IPS DF 4.7 (cell line): ENCODE results near the gene CRTC1.

Experiments
- DNase-seq: peaks from one replicate; pipeline ENCODE4 v3.0.0-alpha.2; 2013; ENCODE audit warnings: low spot score; ENCODE audit errors: extremely low read depth

Gene CRTC1, protein sequence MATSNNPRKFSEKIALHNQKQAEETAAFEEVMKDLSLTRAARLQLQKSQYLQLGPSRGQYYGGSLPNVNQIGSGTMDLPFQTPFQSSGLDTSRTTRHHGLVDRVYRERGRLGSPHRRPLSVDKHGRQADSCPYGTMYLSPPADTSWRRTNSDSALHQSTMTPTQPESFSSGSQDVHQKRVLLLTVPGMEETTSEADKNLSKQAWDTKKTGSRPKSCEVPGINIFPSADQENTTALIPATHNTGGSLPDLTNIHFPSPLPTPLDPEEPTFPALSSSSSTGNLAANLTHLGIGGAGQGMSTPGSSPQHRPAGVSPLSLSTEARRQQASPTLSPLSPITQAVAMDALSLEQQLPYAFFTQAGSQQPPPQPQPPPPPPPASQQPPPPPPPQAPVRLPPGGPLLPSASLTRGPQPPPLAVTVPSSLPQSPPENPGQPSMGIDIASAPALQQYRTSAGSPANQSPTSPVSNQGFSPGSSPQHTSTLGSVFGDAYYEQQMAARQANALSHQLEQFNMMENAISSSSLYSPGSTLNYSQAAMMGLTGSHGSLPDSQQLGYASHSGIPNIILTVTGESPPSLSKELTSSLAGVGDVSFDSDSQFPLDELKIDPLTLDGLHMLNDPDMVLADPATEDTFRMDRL

DNA sequence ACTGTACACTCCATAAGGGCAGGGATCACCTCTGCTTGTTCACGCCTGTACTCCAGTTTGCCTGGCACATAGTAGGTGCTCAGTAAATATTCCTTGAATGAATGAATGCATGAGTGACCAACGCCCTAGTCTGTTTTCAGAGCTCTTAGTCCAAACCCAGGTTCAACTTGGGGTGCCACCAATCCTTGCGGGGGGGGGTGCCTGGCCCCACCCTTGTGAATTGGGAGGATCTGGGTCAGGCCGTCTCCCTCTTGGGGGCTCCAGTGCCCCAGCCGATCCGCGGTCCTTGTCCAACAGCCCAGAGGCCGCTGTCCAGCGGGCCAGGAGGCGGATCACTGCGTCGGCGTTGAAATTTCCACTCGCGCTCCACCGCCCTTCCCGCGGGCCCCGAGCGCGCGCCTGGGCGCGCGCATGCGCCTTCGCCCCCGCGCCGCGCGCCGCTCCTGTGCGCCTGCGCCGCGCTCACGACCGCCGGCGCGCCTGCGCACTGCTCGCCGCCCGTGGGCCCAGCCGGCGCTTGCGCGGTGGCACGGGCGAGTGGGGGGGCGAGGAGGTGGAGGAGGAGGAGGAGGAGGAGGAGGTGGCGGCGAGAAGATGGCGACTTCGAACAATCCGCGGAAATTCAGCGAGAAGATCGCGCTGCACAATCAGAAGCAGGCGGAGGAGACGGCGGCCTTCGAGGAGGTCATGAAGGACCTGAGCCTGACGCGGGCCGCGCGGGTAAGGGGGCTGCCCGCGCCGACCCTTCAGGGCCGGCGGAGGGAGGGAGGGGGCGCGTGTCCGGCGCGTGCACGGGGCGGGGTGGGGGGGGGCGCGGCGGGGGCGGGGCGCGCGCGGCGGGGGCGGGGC is at the start of gene CRTC1:
CRTC1 (plus strand) TSS at position 572 of the 849 bp plus-strand sequence; CDS start at position 595, 23 bp downstream.
- no peak for DNase-seq

DNA sequence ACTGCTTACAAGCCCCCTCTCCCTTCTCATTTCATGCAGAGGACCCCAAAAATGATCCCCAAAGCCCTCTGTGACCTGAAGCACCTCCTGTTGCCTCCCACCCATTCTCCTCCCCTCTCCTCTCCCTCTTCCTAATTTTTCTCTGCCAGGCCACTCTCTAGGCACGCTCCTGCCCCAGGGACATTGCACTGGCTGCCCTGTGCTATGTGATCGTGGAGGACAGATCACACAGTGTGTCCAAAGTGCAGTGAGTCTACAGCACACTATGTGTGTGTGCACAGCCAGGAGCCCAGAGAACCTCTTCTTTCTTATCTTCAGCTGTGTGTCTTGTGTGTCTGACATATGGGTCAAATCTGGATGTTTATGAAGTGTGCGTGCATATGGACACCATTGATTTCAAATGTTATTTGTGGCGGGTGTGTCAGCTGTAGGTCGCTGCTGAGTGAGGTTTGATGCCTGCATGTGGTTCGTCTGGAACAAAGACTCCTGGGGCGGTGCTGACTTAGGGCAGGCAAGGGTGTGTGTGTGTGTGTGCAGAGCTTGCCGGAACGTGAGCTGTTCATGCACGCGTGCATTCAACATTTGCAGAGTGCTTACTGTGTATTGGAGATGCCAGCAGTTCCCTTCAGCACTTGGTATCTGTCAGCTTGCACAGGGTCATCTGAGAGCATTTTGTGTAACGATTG is 48.7 kb upstream of the CRTC1 start:
- no peak for DNase-seq

DNA sequence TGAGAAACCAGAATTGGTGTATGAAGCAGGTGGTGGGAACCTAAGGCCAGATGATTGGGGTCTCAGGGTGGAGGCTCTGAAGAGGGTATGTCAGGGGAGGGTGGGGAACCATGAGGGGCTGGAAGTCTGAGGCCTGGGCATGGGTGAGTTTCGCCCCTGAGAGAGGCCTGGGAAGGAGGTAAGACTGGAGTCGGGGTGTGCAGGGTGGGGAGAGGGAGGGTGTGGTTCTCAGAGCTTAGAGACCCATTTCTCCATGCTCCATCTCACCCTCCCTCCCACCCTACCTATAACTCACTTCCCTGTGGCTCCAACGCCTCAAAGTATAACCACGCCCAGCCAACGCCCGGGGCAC is 47.7 kb upstream of the CRTC1 start:
- no peak for DNase-seq

DNA sequence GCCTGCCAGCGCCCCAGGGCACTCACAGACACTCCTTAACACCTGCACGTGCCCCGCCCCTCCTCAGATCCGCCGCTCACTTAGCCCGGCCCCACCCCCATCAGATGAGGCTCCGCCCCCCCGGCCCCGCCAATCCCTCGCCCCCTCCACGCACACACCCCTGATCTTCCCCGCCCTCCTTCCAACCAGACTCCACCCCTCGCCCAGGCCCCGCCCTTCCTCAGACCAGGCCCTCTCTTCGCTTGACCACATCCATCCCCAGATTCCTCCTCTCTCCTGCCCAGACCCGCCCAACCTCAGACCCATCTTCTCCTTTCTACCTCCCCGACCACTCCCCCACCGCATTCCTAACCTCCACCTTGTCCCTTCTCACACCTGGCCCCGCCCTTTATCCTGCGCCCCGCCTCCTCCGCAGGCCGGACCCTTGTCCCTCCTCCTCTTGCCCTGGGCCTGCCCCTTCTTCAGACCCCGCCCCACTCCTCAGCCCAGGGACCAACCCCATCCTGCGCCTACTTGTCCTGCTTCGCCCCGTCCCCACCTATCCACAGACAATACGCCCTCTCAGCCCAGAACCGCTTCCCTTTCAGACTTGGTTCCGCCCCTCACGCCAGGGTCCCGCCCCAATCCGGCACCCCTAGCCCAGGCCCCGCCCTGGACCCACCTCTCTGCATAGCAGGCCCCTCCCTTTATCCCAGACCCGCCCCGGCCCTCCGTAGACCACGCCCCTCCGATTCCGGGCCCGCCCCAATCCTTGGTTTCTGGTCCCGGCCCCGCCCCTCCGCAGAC is 47.1 kb upstream of the CRTC1 start:
- DNase-seq, result peak; percentile 60

DNA sequence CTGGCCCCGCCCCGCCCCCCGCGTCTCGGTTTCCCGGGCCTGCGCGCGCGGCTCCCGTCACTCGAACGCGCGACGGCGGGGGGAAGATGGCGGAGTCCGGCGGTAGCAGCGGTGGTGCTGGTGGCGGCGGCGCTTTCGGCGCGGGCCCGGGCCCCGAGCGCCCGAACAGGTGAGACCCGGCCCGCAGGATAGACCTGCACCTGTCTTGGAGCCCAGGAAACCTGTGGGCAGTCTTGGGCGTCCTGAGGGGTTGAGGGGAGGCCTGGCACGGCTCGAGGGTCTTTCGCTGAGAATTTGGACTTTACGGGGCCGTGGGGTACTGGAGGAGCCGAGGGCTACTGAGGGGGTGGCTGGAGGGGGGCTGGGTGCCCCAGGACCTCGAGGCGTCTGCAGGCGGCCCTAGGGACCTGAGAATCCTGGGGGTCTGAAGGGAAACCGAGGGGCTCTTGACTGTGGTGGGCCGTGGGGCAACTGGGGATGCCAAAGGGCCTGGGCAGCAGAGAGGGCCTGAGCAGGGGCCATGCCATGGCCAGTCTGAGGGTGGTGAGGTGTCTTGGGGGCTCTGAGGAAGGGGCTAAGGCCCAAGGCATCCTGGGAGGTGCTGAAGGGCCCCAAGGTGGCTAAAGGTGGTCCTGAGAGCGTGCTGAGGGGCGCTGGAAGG is 46.4 kb upstream of the CRTC1 start, which contains the start of gene KLHL26:
KLHL26 (plus strand) TSS at position 60 of the 661 bp plus-strand sequence; CDS start at position 87, 27 bp downstream.
- DNase-seq, result no peak

DNA sequence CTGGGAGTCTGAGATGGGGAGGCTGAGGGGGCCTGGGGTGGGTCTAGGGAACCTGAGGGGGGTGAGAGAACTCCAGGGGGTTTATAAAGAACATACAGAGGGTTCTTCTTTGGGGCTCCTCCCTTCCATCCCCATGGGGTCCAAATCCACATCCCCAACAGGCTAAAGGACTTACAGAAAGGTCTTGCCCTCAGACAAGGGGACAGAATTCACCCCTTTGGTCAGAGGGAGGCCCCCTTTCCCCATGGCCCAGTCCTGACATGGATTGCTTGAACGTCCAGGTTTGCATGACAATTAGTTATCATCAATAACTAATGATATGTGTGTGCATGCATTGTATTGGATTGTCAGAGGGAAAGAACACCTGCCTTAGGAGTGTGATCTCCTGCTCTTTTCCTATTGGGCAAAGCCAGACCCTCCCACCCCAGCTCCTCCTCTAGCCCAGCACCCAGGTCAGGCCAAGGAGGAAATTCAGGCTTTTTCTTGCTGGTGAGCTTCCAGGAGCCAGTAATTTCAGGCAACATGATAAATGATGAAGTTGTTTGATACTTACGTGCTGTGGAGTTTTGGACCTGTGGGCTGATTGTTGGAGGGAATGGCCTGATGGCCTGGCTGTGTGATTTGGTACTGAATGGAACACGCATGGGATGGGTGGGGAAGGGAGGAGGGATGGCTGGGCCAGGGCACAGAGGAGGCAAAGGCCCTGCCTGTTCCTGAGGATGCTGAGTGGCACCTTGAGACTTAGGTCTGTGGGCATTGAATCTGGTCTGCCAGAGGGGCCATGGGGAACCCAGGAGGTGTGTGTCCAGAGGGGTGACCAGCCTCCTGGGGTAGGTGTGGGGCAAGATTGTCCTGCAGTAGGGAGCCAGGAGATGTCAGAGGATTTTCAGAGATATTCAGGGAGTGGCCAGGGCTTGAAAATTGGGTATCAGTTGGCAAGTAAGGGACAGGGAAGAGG is 45.5 kb upstream of the CRTC1 start:
- DNase-seq, result no peak

DNA sequence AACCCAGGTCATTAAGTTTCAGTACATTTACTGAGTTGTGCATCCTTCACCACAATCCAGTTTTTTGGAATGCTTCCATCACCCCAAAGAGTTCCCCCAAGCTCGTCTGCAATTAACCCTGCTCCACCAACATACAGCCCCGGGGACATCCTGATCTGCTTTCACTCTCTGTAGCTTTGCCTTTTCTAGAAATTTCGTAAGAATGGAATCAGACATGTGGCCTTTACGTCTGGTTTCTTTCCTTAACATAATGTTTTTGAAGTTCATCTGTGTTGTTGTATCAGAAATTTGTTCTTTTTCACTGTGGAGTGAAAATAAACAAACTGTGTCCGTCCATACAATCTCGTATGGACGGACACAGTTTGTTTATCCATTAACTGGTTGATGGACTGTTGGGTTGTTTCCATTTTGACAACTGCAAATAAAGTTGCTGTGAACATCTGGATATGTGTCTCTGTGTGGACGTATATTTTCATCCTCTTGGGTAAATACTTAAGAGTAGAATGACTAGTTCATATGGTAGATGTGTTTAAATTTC is 43.7 kb upstream of the CRTC1 start:
- no peak for DNase-seq

DNA sequence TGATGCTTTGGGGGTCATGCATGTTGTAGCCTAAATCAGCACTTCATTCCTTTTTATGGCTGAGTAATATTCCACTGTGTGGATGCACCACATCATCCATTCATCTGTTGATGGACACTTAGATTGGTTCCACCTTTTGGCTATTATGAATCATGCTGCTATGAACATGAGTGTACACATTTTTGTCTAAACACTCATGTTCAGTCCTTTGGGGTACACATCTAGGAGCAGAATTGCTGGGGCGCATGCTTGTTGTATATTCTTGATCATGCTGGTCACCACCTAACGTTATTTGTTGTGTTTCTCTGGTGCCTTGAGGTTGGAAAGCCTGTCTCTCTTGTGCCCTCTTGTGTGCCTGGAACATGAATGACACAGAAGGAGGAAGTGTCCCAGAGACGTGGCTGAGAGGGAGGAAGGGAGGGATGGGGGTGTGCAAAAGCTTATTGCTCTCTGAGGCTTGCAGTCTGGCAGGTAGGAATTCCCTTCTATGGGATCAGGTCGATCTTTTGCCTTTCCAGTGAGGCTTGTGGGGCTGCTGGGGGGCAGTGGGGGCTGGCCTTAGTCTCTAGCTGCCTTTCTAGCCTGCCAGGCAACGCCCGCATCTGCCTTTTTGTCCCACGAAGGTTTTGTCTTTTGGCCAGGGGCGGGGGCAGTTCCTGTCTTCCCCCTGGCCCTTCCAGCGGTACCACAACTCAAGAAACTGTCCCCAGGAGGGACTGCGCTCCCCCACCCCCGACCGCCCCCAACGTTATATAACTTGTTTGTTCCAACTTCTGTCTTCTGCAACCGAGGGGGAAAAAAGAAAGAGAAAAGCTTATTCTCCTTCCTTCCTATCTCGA is 39.1 kb upstream of the CRTC1 start:
- no peak for DNase-seq

DNA sequence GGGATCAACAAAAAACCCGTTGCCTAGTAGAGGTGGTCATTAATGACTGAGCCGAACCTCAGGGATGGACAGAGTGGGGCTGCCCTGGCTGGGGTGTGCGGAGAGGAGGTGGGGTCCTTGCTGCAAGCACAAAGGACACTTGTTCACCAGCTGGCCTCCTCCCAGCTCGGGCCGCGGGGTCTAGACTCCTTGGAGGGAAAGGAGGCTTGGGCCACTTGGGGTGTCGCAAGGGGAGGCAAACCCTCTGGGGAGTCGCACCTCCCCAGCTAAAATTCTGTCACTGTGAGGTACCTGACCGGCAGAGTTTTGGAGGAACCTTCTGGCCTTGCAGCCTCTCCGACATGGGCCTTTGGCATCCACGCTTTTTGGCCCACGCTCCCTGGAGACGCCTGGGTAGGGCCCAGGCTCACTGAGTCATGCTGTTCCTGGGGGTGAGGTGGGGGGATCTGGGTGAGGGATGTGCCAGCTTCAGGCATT is 38.4 kb upstream of the CRTC1 start:
- no peak for DNase-seq

DNA sequence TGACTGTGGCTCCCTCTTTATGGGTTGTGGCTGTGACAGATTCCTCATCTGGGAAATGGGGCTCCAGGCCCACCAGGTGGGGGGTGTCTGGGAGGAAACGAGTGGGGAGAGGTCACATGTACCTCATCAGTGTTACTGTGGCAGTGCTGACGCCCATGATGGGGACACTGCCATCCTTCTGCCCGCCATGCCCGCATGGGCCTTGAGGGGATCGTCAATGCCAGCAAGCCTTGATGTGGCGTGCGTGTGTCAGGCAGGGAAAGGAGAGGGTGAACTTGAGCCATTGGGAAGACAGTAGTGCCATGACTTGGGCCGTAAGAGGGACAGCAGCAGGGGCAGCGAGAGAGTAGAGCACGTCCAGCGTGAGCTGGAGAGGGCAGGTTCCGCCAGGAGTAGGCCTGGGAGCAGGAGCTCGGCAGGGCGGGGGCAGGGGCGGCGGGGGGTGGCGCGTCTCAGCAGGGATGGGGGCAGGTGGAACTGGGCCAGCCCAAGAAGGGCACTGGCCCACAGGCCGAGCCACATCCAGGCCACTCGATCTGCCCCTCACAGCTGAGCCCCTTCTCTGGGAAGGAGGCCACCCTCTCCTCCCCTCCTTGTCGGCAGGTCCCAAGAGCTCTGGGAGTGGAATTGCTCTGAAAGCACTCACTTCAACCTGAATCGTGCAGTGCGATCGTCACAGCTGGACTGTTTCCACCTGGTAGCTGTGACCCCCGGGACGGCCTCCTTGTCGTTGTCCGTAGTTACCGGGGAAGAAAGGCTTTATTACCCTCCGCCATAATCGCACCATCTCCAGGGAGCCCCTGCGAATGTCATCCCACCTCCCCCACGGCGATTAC is 36.7 kb upstream of the CRTC1 start:
- DNase-seq, result no peak

DNA sequence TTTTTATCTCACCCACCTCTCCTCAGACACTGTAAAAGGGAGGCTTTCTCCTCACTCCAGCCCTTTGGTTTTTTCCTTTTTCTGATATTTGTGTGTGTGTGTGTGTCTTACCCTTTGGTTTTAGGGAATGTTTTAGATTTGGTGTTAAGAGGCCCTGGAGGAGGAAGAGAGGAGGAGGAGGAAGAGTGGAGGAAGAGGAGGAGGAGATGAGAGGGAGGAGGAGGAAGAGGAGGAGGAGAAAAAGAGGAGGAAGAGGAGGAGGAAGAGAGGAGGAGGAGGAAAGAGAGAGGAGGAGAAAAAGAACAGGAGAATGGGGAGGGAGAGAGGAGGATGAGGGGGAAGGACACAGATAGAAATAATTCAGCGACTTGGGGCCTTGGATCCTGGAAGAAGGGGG is 36.1 kb upstream of the CRTC1 start:
- DNase-seq, result no peak

DNA sequence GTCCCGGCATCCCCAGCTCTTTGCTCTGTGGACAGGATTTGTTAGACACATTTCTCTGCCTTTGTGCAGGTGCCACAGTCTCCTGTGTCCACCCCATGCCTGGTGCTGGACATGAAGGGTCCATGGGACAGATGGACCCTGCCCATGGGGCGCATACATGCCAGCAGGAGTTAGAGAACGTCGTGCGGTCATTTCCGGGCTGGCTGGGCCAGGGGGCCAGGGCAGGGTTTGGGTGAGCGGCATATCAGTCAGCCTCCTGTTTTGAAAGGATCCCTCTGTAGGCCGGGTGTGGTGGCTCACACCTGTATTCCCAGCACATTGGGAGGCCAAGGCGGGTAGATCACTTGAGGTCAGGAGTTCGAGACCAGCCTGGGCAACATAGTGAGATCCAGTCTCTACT is 35.7 kb upstream of the CRTC1 start:
- no peak for DNase-seq

DNA sequence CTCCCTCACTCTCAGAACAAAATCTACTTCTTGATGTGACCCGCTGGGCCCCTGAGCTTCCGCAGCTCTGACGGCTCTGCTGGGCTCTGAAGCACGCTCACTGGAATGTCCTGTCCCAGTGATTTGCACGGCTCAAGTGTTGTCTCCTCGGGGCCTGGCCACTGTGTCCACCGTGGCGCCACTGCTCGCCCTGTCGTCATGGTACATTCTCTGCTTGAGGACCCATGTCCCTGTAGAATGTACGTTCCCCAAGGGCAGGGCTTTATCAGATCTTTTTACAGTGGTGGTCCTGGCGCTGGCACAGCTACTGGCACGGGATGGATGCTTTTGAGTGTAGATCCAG is 34.5 kb upstream of the CRTC1 start:
- DNase-seq, result no peak

DNA sequence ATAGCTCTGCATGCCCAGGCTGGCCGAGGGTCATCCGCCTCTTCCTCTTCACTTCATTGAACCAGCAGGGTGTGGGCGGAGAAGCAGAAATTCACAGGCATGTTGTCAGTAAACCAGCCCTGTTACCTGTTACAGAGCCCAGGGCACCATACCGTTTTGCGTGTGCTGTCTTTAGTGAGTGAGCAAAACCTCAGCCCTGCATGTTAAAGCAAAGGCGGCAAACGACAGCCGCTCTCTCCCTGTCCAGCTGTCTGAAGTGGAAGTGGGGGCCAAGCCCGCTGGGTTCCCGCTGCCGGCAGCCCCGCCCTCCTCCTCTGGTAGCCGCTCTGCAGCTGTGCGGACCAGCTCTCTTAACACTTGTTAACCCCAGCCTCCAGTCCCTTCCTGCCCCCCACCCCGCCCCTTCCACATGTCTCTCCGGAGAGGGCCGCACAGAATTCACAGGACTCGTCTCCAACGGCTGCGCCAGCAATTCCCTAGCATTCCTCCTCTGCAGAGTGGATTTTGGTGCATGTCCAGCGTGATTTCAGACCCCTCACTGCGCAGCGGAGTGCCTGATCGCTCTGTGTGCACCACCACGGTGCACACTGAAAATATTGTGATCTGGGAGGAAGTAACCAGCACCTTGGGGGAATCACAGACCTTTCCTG is 34.0 kb upstream of the CRTC1 start:
- no peak for DNase-seq

DNA sequence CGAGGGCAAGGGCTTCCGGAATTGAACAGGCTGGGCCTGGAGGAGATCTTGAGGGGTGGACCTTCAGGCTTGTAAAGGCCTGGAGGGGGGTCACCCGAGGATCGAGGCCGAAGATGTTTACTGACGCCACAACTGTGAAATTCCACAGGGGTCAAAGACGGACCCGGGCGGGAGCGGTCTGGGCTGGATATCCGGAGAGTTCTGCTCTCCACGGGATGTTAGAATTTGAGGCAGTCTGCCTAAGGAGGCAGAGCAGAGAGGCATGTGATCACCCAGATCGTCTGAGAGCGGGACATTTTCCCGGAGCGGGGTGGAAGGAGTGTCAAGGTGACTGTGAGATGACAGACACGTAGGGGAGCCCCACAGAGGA is 33.5 kb upstream of the CRTC1 start:
- no peak for DNase-seq

DNA sequence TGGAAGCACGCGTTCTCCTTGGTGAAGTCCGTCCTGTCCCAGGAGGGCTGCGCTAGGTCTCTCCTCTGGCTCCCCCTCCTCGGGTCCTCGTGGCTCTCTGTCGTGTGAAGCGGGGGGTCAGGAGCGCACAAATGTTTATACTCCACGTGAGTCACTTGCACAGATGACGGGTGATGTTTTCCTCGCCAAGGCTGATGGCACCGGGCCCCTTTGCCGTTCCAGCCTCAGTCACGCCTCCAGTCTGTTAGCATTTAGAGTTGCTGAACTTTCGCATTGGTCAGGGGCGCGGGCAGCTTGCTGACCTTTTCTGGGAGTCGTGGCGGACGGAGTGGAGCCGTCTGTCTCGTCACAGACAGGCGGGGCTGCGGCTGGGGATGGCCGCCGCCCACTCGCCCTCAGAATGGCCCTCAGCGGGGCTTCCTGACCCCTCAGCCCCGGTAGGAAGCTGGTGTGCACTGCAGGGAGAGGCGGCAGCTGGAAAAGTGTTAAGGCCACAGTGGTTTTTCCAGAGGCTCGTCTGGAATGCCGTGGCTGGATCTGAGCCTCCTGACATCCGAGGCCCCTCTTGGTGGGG is 32.9 kb upstream of the CRTC1 start:
- DNase-seq, result no peak
